GM12873 (cell line): Measurements from ENCODE around the gene BGLAP.
A peak's percentile ranks its signal among the peaks of the same experiment; 100 is the strongest.

Source experiments
- CTCF ChIP-seq: IDR thresholded peaks from 2 replicates; pipeline ENCODE4 v1.5.1; 2012; ENCODE audit warnings: low read depth, mild to moderate bottlenecking, moderate library complexity, low read length, control low read depth; ENCODE audit not compliant: insufficient read depth; ENCODE audit errors: missing control alignments

BGLAP gene

GRCh38 chr1:156276532-156276931 is 34.5 kb downstream of the BGLAP start:
- TF ChIP-seq CTCF: no peak

GRCh38 chr1:156276966-156277381 is 35.0 kb downstream of the BGLAP start:
- no peak for TF ChIP-seq CTCF

- no peak for TF ChIP-seq CTCF
Observed at GRCh38 chr1:156279837-156280236, 37.9 kb downstream of the BGLAP start.

GRCh38 chr1:156281281-156281680 is 39.3 kb downstream of the BGLAP start:
- peak; percentile 28 for TF ChIP-seq CTCF

- TF ChIP-seq CTCF: no peak
Observed at GRCh38 chr1:156281693-156282478, 39.9 kb downstream of the BGLAP start.

GRCh38 chr1:156282479-156283222 is 40.7 kb downstream of the BGLAP start, which contains the start of gene SMG5:
Gene SMG5 (minus strand): TSS chr1:156282825. CDS start chr1:156282680, 145 bp downstream.
- no peak for TF ChIP-seq CTCF

GRCh38 chr1:156283521-156283920 is 41.5 kb downstream of the BGLAP start:
- TF ChIP-seq CTCF: no peak
